HG03045 (cell line): ENCODE measurements around the gene ENG.
"Not testable (repeated sequence)": the region's sequence is repeated elsewhere in the genome, so short reads cannot be mapped to it uniquely, and the experiment has no call there.

Experiments used
- ATAC-seq: cut with Tn5 transposase; IDR thresholded peaks from one replicate; pipeline ENCODE4 v1.9.1; 2021; ENCODE audit warnings: mild to moderate bottlenecking, moderate library complexity; ENCODE audit not compliant: unreplicated experiment

Gene ENG

GRCh38 chr9:127854184-127854806, at the start of gene ENG:
TSS of gene ENG (minus strand) at chr9:127854658. CDS start at chr9:127854355, 303 bp downstream.
- ATAC-seq: no peak

- no peak for ATAC-seq
Measured at GRCh38 chr9:127903557-127904475, 49.4 kb upstream of the ENG start.

GRCh38 chr9:127899128-127899943, 44.9 kb upstream of the ENG start, which contains the start of gene ST6GALNAC6:
TSS of gene ST6GALNAC6 (minus strand) at chr9:127899603. CDS start at chr9:127897981, 1,622 bp downstream.
- ATAC-seq: peak; percentile 66

- ATAC-seq: peak; percentile 16
Measured at GRCh38 chr9:127898433-127899127, 44.1 kb upstream of the ENG start.

GRCh38 chr9:127897193-127897692, 42.8 kb upstream of the ENG start:
- ATAC-seq: no peak

GRCh38 chr9:127896395-127897192, 42.1 kb upstream of the ENG start:
- ATAC-seq: no peak

- ATAC-seq: no peak
Measured at GRCh38 chr9:127895811-127896210, 41.4 kb upstream of the ENG start.

GRCh38 chr9:127893392-127893791, 38.9 kb upstream of the ENG start:
- no peak for ATAC-seq

GRCh38 chr9:127892831-127893230, 38.4 kb upstream of the ENG start:
- ATAC-seq: no peak

- no peak for ATAC-seq
Measured at GRCh38 chr9:127890053-127890452, 35.6 kb upstream of the ENG start.

GRCh38 chr9:127887792-127888191, 33.3 kb upstream of the ENG start:
- no peak for ATAC-seq

- ATAC-seq: no peak
Measured at GRCh38 chr9:127886401-127886972, 32.0 kb upstream of the ENG start.

GRCh38 chr9:127885508-127886281, 31.2 kb upstream of the ENG start:
- no peak for ATAC-seq

- no peak for ATAC-seq
Measured at GRCh38 chr9:127884976-127885490, 30.6 kb upstream of the ENG start.

GRCh38 chr9:127884427-127884911, 30.0 kb upstream of the ENG start:
- ATAC-seq: no peak

GRCh38 chr9:127883959-127884358, 29.5 kb upstream of the ENG start:
- no peak for ATAC-seq

GRCh38 chr9:127881715-127882114, 27.3 kb upstream of the ENG start:
- ATAC-seq: not testable (repeated sequence)

GRCh38 chr9:127880143-127880542, 25.7 kb upstream of the ENG start:
- no peak for ATAC-seq
